ENCODE measurements around the gene CENPV. TPM values are rescaled to one million over a fixed set of nuclear protein-coding genes. Genes with fewer than 3 reads are reported as not detected.

The CENPV gene
- total RNA-seq, 1 donor from 2014 or later = 220 TPM

GRCh38 chr17:16322636-16323035 lies 30.6 kb downstream of the CENPV start:
- H3K27me3 ChIP-seq = no peaks in the 10 kb centered on the region
- H3K9me3 ChIP-seq (ENCODE audit: low read depth) = no peaks in the 10 kb centered on the region
- Mint-ChIP-seq H3K4me1 (no peaks in the 10 kb centered on the region), H3K4me3 (no peak overlapping the region), H3K9me3 (no peaks in the 10 kb centered on the region), H3K27ac (no peak overlapping the region), H3K36me3 (peaks cover 8% of the 10 kb centered on the region), H3K27me3 (ENCODE audit: insufficient read depth, low read depth) (no peaks in the 10 kb centered on the region)
- H3K27ac ChIP-seq = no peak overlapping the region
- H3F3A ChIP-seq (ENCODE audit: low read depth) = no peaks in the 10 kb centered on the region
- H4K20me1 ChIP-seq (ENCODE audit: low read depth) = no peaks in the 10 kb centered on the region
- H3K4me2 ChIP-seq = no peak overlapping the region
- H3K4me1 ChIP-seq = no peaks in the 10 kb centered on the region
- no peaks in the 10 kb centered on the region for H3K36me3 ChIP-seq
- DNase-seq (ENCODE audit: low spot score) = no peak
- no peak overlapping the region for H3K9ac ChIP-seq
- TF ChIP-seq EZH2phosphoT487 (IDR thresholded peaks at IDR 0.05) = no peak
- no peaks in the 10 kb centered on the region for H3K79me2 ChIP-seq (ENCODE audit: low read depth)
- no peak overlapping the region for H2AFZ ChIP-seq (replicated peaks)
- no peak overlapping the region for H3K4me3 ChIP-seq

- H3K4me3 ChIP-seq = no peak overlapping the region
- no peak overlapping the region for H3K4me3 Mint-ChIP-seq
- no peaks in the 10 kb centered on the region for H3K9me3 Mint-ChIP-seq
- no peak overlapping the region for H3K27ac Mint-ChIP-seq
- H3K9me3 ChIP-seq (ENCODE audit: low read depth) = no peaks in the 10 kb centered on the region
- H3K79me2 ChIP-seq (ENCODE audit: low read depth) = no peaks in the 10 kb centered on the region
- H4K20me1 ChIP-seq (ENCODE audit: low read depth) = no peaks in the 10 kb centered on the region
- H3K36me3 Mint-ChIP-seq = peaks cover 6% of the 10 kb centered on the region
- H3K9ac ChIP-seq = no peak overlapping the region
- H2AFZ ChIP-seq (replicated peaks) = no peak overlapping the region
- no peak for DNase-seq (ENCODE audit: low spot score)
- H3K4me1 ChIP-seq = no peaks in the 10 kb centered on the region
- no peak overlapping the region for H3K4me2 ChIP-seq
- H3K4me1 Mint-ChIP-seq = no peaks in the 10 kb centered on the region
- no peaks in the 10 kb centered on the region for H3F3A ChIP-seq (ENCODE audit: low read depth)
- no peaks in the 10 kb centered on the region for H3K27me3 Mint-ChIP-seq (ENCODE audit: insufficient read depth, low read depth)
- H3K36me3 ChIP-seq = no peaks in the 10 kb centered on the region
- H3K27me3 ChIP-seq = no peaks in the 10 kb centered on the region
- H3K27ac ChIP-seq = no peak overlapping the region
- TF ChIP-seq EZH2phosphoT487 (IDR thresholded peaks at IDR 0.05) = no peak
These were observed 33.3 kb downstream of the CENPV start for GRCh38 chr17:16319969-16320368.

GRCh38 chr17:16314859-16315258 lies 38.4 kb downstream of the CENPV start:
- no peaks in the 10 kb centered on the region for H3K79me2 ChIP-seq (ENCODE audit: low read depth)
- H3K27ac ChIP-seq = no peak overlapping the region
- Mint-ChIP-seq H3K4me1 (peaks cover 4% of the 10 kb centered on the region), H3K36me3 (peaks cover 32% of the 10 kb centered on the region), H3K27me3 (ENCODE audit: insufficient read depth, low read depth) (no peaks in the 10 kb centered on the region), H3K9me3 (peaks cover 11% of the 10 kb centered on the region), H3K4me3 (no peak overlapping the region), H3K27ac (peak overlapping the region; percentile 20)
- H3K4me3 ChIP-seq = no peak overlapping the region
- no peaks in the 10 kb centered on the region for H3K36me3 ChIP-seq
- no peaks in the 10 kb centered on the region for H3K27me3 ChIP-seq
- no peaks in the 10 kb centered on the region for H3F3A ChIP-seq (ENCODE audit: low read depth)
- DNase-seq (ENCODE audit: low spot score) = no peak
- H4K20me1 ChIP-seq (ENCODE audit: low read depth) = no peaks in the 10 kb centered on the region
- H3K4me1 ChIP-seq = no peaks in the 10 kb centered on the region
- no peak for TF ChIP-seq CTCF (IDR thresholded peaks at IDR 0.05)
- TF ChIP-seq EZH2phosphoT487 (IDR thresholded peaks at IDR 0.05) = no peak
- no peak for TF ChIP-seq EZH2 (IDR thresholded peaks at IDR 0.05)
- H3K4me2 ChIP-seq = no peak overlapping the region
- H3K9ac ChIP-seq = no peak overlapping the region
- no peaks in the 10 kb centered on the region for H3K9me3 ChIP-seq (ENCODE audit: low read depth)
- H2AFZ ChIP-seq (replicated peaks) = no peak overlapping the region

GRCh38 chr17:16314189-16314588 lies 39.1 kb downstream of the CENPV start:
- Histone ChIP-seq H3K36me3 (no peaks in the 10 kb centered on the region), H3F3A (ENCODE audit: low read depth) (no peaks in the 10 kb centered on the region), H3K27ac (no peak overlapping the region), H2AFZ (replicated peaks) (no peak overlapping the region), H4K20me1 (ENCODE audit: low read depth) (no peaks in the 10 kb centered on the region), H3K4me2 (no peak overlapping the region), H3K27me3 (no peaks in the 10 kb centered on the region), H3K4me3 (no peak overlapping the region), H3K9me3 (ENCODE audit: low read depth) (no peaks in the 10 kb centered on the region), H3K9ac (no peak overlapping the region), H3K4me1 (no peaks in the 10 kb centered on the region), H3K79me2 (ENCODE audit: low read depth) (no peaks in the 10 kb centered on the region)
- no peak for DNase-seq (ENCODE audit: low spot score)
- TF ChIP-seq EZH2 (IDR thresholded peaks at IDR 0.05) = no peak
- TF ChIP-seq CTCF (IDR thresholded peaks at IDR 0.05) = no peak
- TF ChIP-seq EZH2phosphoT487 (IDR thresholded peaks at IDR 0.05) = no peak
- H3K4me1 Mint-ChIP-seq = peaks cover 4% of the 10 kb centered on the region
- no peaks in the 10 kb centered on the region for H3K27me3 Mint-ChIP-seq (ENCODE audit: insufficient read depth, low read depth)
- H3K9me3 Mint-ChIP-seq = peaks cover 11% of the 10 kb centered on the region
- no peak overlapping the region for H3K27ac Mint-ChIP-seq
- H3K36me3 Mint-ChIP-seq = peaks cover 31% of the 10 kb centered on the region
- H3K4me3 Mint-ChIP-seq = no peak overlapping the region

Data from neural progenitor cell (in vitro differentiated cells).